Activated CD8-positive, alpha-beta memory T cell treated with anti-CD3 and anti-CD28 coated beads for 4 hours (primary cell): ENCODE measurements around the gene AIFM3.
"Not testable (repeated sequence)": the region's sequence is repeated elsewhere in the genome, so short reads cannot be mapped to it uniquely, and the experiment has no call there.

Experiments used
- DNase-seq, 2 donors: peaks; one replicate each; pipeline ENCODE4 v3.0.0-alpha.2; 2020; ENCODE audit warnings: low read depth in 2 of 2

Gene AIFM3

GRCh38 chr22:20959578-20960461 is 7.2 kb upstream of the AIFM3 start:
- DNase-seq = no peak

GRCh38 chr22:20960609-20961008 is 6.4 kb upstream of the AIFM3 start:
- DNase-seq = no peak

- no peak for DNase-seq
Observed at GRCh38 chr22:20962491-20962945, 4.5 kb upstream of the AIFM3 start.

GRCh38 chr22:20963201-20964052 is 3.6 kb upstream of the AIFM3 start:
- DNase-seq = no peak

GRCh38 chr22:20964090-20964798 is 2.8 kb upstream of the AIFM3 start:
- DNase-seq = no peak

- DNase-seq = no peak
Observed at GRCh38 chr22:20964799-20965103, 2.3 kb upstream of the AIFM3 start.

- no peak for DNase-seq
Observed at GRCh38 chr22:20965104-20965887, 1.8 kb upstream of the AIFM3 start.

GRCh38 chr22:20965888-20966855 is 883 bp upstream of the AIFM3 start:
- DNase-seq = no peak

GRCh38 chr22:20967697-20968211 is 699 bp downstream of the AIFM3 start:
- DNase-seq = no peak

- DNase-seq = no peak
Observed at GRCh38 chr22:20968281-20968977, 1.4 kb downstream of the AIFM3 start.

GRCh38 chr22:20970939-20971657 is 4.0 kb downstream of the AIFM3 start:
- no peak for DNase-seq

- DNase-seq = not testable (repeated sequence)
Observed at GRCh38 chr22:20972014-20972694, 5.1 kb downstream of the AIFM3 start.

GRCh38 chr22:20972933-20973577 is 6.0 kb downstream of the AIFM3 start:
- no peak for DNase-seq

GRCh38 chr22:20973634-20974286 is 6.7 kb downstream of the AIFM3 start:
- DNase-seq = no peak

- no peak for DNase-seq
Observed at GRCh38 chr22:20974336-20974955, 7.4 kb downstream of the AIFM3 start.

- DNase-seq = no peak
Observed at GRCh38 chr22:20975541-20976290, 8.7 kb downstream of the AIFM3 start.
